ENCODE results near the gene LHFPL3.

- TF ChIP-seq EZH2 (IDR thresholded peaks at IDR 0.05; ENCODE audit: low read depth, unreplicated experiment) (no peak), CTCF (conservative IDR thresholded peaks at IDR 0.05; ENCODE audit: low read depth in 2 of 2) (no peak), REST (IDR thresholded peaks at IDR 0.05; ENCODE audit: unreplicated experiment) (no peak)
Measured at GRCh38 chr7:104434129-104434528, 105.7 kb downstream of the LHFPL3 start.
